ENCODE data around the gene CETN1. TPM values are rescaled to one million over a fixed set of nuclear protein-coding genes. Genes with fewer than 3 reads are reported as not detected.
A peak's percentile ranks its signal among the peaks of the same experiment; 100 is the strongest.

The CETN1 gene
- total RNA-seq, 2 experiments from 2014 or later = not detected

- H3K27ac Mint-ChIP-seq = no peak overlapping the region
- intact Hi-C loops (cut with DNase I, micrococcal nuclease) = no loop called here
- POLR2A ChIA-PET = no interaction called here
- no peak overlapping the region for H3K4me3 Mint-ChIP-seq
- H3K9me3 Mint-ChIP-seq (ENCODE audit: low read depth) = no peaks in the 10 kb centered on the region
- CTCF ChIA-PET = interaction anchor here (0.8 kb wide), 1 partner anchor 12 kb away, joined by 3 read pairs; no protein-coding TSS in a partner anchor
- H3K27me3 Mint-ChIP-seq = peaks cover 6% of the 10 kb centered on the region
- no peaks in the 10 kb centered on the region for H3K4me1 Mint-ChIP-seq
- ATAC-seq (no peak), DNase-seq (no peak)
- no peaks in the 10 kb centered on the region for H3K36me3 Mint-ChIP-seq (ENCODE audit: low read depth)
Measured at GRCh38 chr18:581096-581495, 916 bp downstream of the CETN1 start.

GRCh38 chr18:582465-582864, 2.3 kb downstream of the CETN1 start:
- DNase-seq (no peak), ATAC-seq (no peak)
- Mint-ChIP-seq H3K4me1 (no peaks in the 10 kb centered on the region), H3K27ac (no peak overlapping the region), H3K36me3 (ENCODE audit: low read depth) (no peaks in the 10 kb centered on the region), H3K4me3 (no peak overlapping the region), H3K9me3 (ENCODE audit: low read depth) (no peaks in the 10 kb centered on the region), H3K27me3 (peaks cover 2% of the 10 kb centered on the region)
- CTCF ChIA-PET = no interaction called here
- intact Hi-C loops (cut with DNase I, micrococcal nuclease) = no loop called here
- POLR2A ChIA-PET = no interaction called here

- POLR2A ChIA-PET = no interaction called here
- Mint-ChIP-seq H3K9me3 (ENCODE audit: low read depth) (peaks cover 3% of the 10 kb centered on the region), H3K4me3 (no peak overlapping the region), H3K36me3 (ENCODE audit: low read depth) (no peaks in the 10 kb centered on the region), H3K27ac (no peak overlapping the region), H3K27me3 (peaks cover 8% of the 10 kb centered on the region), H3K4me1 (peaks cover 8% of the 10 kb centered on the region)
- ATAC-seq (no peak), DNase-seq (no peak)
- intact Hi-C loops (cut with DNase I, micrococcal nuclease) = loop anchor here in 1 of 2 experiments (5.0 kb wide), 1 partner anchor 117 kb away; the partner anchor contains the start of gene ENOSF1
- CTCF ChIA-PET = interaction anchor here (0.6 kb wide), 1 partner anchor 207 kb away, joined by 3 read pairs; no protein-coding TSS in a partner anchor
Measured at GRCh38 chr18:595068-595467, 14.9 kb downstream of the CETN1 start.

- intact Hi-C loops (cut with DNase I, micrococcal nuclease) = loop anchor here in 1 of 2 experiments (5.0 kb wide), 1 partner anchor 117 kb away; the partner anchor contains the start of gene ENOSF1
- H3K36me3 Mint-ChIP-seq (ENCODE audit: low read depth) = no peaks in the 10 kb centered on the region
- DNase-seq = no peak
- ATAC-seq = no peak
- CTCF ChIA-PET = no interaction called here
- H3K4me3 Mint-ChIP-seq = no peak overlapping the region
- H3K4me1 Mint-ChIP-seq = peaks cover 8% of the 10 kb centered on the region
- H3K27me3 Mint-ChIP-seq = peaks cover 13% of the 10 kb centered on the region
- H3K27ac Mint-ChIP-seq = no peak overlapping the region
- H3K9me3 Mint-ChIP-seq (ENCODE audit: low read depth) = no peaks in the 10 kb centered on the region
- POLR2A ChIA-PET = no interaction called here
Measured at GRCh38 chr18:595571-595970, 15.4 kb downstream of the CETN1 start.

GRCh38 chr18:596288-596881, 16.2 kb downstream of the CETN1 start:
- H3K4me3 Mint-ChIP-seq = no peak overlapping the region
- no peaks in the 10 kb centered on the region for H3K36me3 Mint-ChIP-seq (ENCODE audit: low read depth)
- peak; percentile 76 for ATAC-seq
- peaks cover 8% of the 10 kb centered on the region for H3K4me1 Mint-ChIP-seq
- no peaks in the 10 kb centered on the region for H3K9me3 Mint-ChIP-seq (ENCODE audit: low read depth)
- POLR2A ChIA-PET = no interaction called here
- intact Hi-C loops (cut with DNase I, micrococcal nuclease) = loop anchor here (1.0 to 5.0 kb wide), 4 partner anchors 20 to 486 kb away; partner anchors contain the start of genes ENOSF1 (in 1 of the 2) and THOC1 (in 1 of the 2)
- no peak overlapping the region for H3K27ac Mint-ChIP-seq
- CTCF ChIA-PET = interaction anchor here (0.6 kb wide), 1 partner anchor 487 kb away, joined by 3 read pairs; no protein-coding TSS in a partner anchor
- peaks cover 20% of the 10 kb centered on the region for H3K27me3 Mint-ChIP-seq
- DNase-seq = peak; percentile 6

GRCh38 chr18:598124-598589, 18.0 kb downstream of the CETN1 start:
- Mint-ChIP-seq H3K4me3 (no peak overlapping the region), H3K9me3 (ENCODE audit: low read depth) (no peaks in the 10 kb centered on the region), H3K36me3 (ENCODE audit: low read depth) (no peaks in the 10 kb centered on the region), H3K27me3 (peaks cover 27% of the 10 kb centered on the region), H3K27ac (no peak overlapping the region), H3K4me1 (peaks cover 8% of the 10 kb centered on the region)
- ATAC-seq (no peak), DNase-seq (no peak)
- POLR2A ChIA-PET = no interaction called here
- CTCF ChIA-PET = interaction anchor here (0.6 to 2.3 kb wide), 4 partner anchors 18 to 167 kb away, joined by 3 to 8 read pairs (median 4); no protein-coding TSS in a partner anchor
- intact Hi-C loops (cut with DNase I, micrococcal nuclease) = loop anchor here in 1 of 2 experiments (5.0 kb wide), 1 partner anchor 114 kb away; the partner anchor contains the start of gene ENOSF1

GRCh38 chr18:600107-600506, 19.9 kb downstream of the CETN1 start:
- CTCF ChIA-PET = no interaction called here
- ATAC-seq (no peak), DNase-seq (no peak)
- POLR2A ChIA-PET = no interaction called here
- Mint-ChIP-seq H3K4me3 (no peak overlapping the region), H3K36me3 (ENCODE audit: low read depth) (no peaks in the 10 kb centered on the region), H3K27me3 (peaks cover 32% of the 10 kb centered on the region), H3K27ac (no peak overlapping the region), H3K9me3 (ENCODE audit: low read depth) (no peaks in the 10 kb centered on the region), H3K4me1 (peaks cover 8% of the 10 kb centered on the region)
- intact Hi-C loops (cut with DNase I, micrococcal nuclease) = loop anchor here in 1 of 2 experiments (1.0 kb wide), 1 partner anchor 51 kb away; no protein-coding TSS in a partner anchor

GRCh38 chr18:604771-605170, 24.6 kb downstream of the CETN1 start:
- Mint-ChIP-seq H3K9me3 (ENCODE audit: low read depth) (no peaks in the 10 kb centered on the region), H3K27me3 (peaks cover 27% of the 10 kb centered on the region), H3K4me1 (no peaks in the 10 kb centered on the region), H3K36me3 (ENCODE audit: low read depth) (no peaks in the 10 kb centered on the region), H3K27ac (no peak overlapping the region), H3K4me3 (no peak overlapping the region)
- CTCF ChIA-PET = interaction anchor here (1.4 kb wide), 1 partner anchor 23 kb away, joined by 3 read pairs; no protein-coding TSS in a partner anchor
- intact Hi-C loops (cut with DNase I, micrococcal nuclease) = no loop called here
- DNase-seq (no peak), ATAC-seq (no peak)
- POLR2A ChIA-PET = no interaction called here

GRCh38 chr18:607930-608329, 27.8 kb downstream of the CETN1 start:
- no peaks in the 10 kb centered on the region for H3K9me3 Mint-ChIP-seq (ENCODE audit: low read depth)
- DNase-seq = no peak
- POLR2A ChIA-PET = no interaction called here
- no peak for ATAC-seq
- no peaks in the 10 kb centered on the region for H3K4me1 Mint-ChIP-seq
- H3K36me3 Mint-ChIP-seq (ENCODE audit: low read depth) = no peaks in the 10 kb centered on the region
- intact Hi-C loops (cut with DNase I, micrococcal nuclease) = no loop called here
- H3K27me3 Mint-ChIP-seq = peaks cover 7% of the 10 kb centered on the region
- no peak overlapping the region for H3K27ac Mint-ChIP-seq
- no peak overlapping the region for H3K4me3 Mint-ChIP-seq
- CTCF ChIA-PET = interaction anchor here (1.6 to 1.8 kb wide), 2 partner anchors 14 to 17 kb away, joined by 5 read pairs; no protein-coding TSS in a partner anchor

GRCh38 chr18:610214-610928, 30.2 kb downstream of the CETN1 start:
- ChIA-PET POLR2A (interaction anchor here (0.6 kb wide), 1 partner anchor 48 kb away, joined by 6 read pairs; no protein-coding TSS in a partner anchor), CTCF (interaction anchor here (1.8 kb wide), 1 partner anchor 14 kb away, joined by 7 read pairs; no protein-coding TSS in a partner anchor)
- no peaks in the 10 kb centered on the region for H3K4me1 Mint-ChIP-seq
- DNase-seq = no peak
- no peak for ATAC-seq
- no peaks in the 10 kb centered on the region for H3K36me3 Mint-ChIP-seq (ENCODE audit: low read depth)
- intact Hi-C loops (cut with DNase I, micrococcal nuclease) = no loop called here
- H3K9me3 Mint-ChIP-seq (ENCODE audit: low read depth) = no peaks in the 10 kb centered on the region
- H3K27me3 Mint-ChIP-seq = no peaks in the 10 kb centered on the region
- H3K27ac Mint-ChIP-seq = no peak overlapping the region
- H3K4me3 Mint-ChIP-seq = no peak overlapping the region

- H3K27ac Mint-ChIP-seq = no peak overlapping the region
- CTCF ChIA-PET = no interaction called here
- DNase-seq = no peak
Measured at GRCh38 chr18:612156-612555, 32.0 kb downstream of the CETN1 start.

More at GRCh38 chr18:612156-612555, 32.0 kb downstream of the CETN1 start:
- no peaks in the 10 kb centered on the region for H3K36me3 Mint-ChIP-seq (ENCODE audit: low read depth)
- intact Hi-C loops (cut with DNase I, micrococcal nuclease) = no loop called here
- no peaks in the 10 kb centered on the region for H3K9me3 Mint-ChIP-seq (ENCODE audit: low read depth)
- no peaks in the 10 kb centered on the region for H3K4me1 Mint-ChIP-seq
- no peak for ATAC-seq
- POLR2A ChIA-PET = no interaction called here
- no peak overlapping the region for H3K4me3 Mint-ChIP-seq
- peaks cover 1% of the 10 kb centered on the region for H3K27me3 Mint-ChIP-seq

Data from activated CD4-positive, alpha-beta T cell treated with anti-CD3 and anti-CD28 coated beads for 36 hours (primary cell).